NCI-H128 (cell line): Measurements from ENCODE around the gene RSRC2.
"Not testable (repeated sequence)": the region's sequence is repeated elsewhere in the genome, so short reads cannot be mapped to it uniquely, and the experiment has no call there.

Source experiments
- DNase-seq: peaks from one replicate; lab custom pipeline; 2025; ENCODE audit not compliant: unreplicated experiment; lab: John Stamatoyannopoulos, UW

RSRC2 gene

GRCh38 chr12:122486805-122487426 is 39.8 kb downstream of the RSRC2 start:
- no peak for DNase-seq

- not testable (repeated sequence) for DNase-seq
Measured at GRCh38 chr12:122486360-122486759, 40.4 kb downstream of the RSRC2 start.

DNA sequence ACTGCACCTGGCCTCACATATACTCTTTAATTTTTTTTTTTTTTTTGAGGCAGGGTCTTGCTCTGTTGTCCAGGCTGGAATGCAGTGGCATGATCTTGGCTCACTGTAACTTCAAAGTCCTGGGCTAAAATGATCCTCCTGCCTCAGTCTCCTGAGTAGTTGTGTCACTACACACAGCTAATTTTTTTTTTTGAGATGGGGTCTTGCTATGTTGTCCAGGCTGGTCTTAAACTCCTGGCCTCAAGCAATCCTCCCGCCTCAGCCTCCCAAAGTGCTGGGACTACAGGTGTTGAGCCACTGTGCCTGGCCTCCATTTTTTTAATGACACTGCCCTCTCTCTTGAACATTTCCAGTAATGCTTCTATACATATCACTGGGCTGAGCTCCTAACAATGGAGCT is 42.4 kb downstream of the RSRC2 start:
- DNase-seq, result not testable (repeated sequence)

DNA sequence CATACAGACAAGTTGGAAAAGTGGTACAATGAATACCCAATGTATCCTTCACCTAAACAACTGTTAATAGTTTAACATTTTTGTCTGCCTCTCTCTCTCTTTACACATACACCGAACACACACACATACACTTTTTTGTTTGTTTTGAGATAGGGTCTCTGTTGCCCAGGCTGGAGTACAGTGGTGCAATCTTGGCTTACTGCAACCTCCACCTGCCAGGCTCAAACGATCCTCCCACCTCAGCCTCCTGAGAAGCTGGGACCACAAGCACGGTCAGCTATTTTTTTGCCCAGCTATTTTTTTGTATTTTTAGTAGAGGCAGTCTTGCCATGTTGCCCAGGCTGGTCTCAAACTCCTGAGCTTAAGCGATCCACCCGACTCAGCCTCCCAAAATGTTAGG is 42.8 kb downstream of the RSRC2 start:
- no peak for DNase-seq

DNA sequence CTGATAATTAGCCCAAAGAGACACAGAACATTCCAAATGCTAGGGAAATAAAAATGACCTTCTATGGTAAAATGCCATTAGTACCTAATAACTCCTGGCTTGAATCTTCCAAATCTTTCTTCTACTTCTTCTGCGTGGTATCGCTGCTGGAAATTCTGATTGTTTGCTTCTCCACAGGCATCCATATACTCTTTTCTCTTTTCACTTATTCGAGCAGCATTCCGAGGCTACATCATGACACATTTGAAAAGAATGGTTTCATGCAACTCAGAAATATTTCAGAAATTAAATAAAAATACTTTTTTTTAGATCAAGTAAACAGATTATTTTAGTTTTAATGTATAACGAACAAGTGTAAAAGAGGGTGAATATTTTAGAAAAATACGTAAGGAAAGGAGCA is 44.9 kb downstream of the RSRC2 start:
- DNase-seq, result no peak

DNA sequence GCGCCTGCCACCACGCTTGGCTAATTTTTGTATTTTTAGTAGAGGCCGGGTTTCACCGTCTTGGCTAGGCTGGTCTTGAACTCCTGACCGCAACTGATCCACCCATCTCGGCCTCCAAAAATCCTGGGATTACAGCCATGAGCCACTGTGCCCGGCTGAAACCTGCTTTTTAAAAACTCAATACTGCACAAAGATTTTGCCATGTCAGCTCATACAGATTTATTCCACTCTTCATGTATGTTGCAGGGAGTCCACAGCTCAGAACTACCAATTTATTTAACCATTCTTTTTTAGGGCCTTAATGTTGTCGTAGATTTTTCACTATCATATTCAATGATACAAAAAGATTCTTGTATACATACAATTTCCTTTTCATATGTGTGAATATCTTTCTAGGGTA is 46.0 kb downstream of the RSRC2 start:
- DNase-seq, result no peak

GRCh38 chr12:122474324-122474716 is 52.4 kb downstream of the RSRC2 start:
- DNase-seq, result no peak

DNA sequence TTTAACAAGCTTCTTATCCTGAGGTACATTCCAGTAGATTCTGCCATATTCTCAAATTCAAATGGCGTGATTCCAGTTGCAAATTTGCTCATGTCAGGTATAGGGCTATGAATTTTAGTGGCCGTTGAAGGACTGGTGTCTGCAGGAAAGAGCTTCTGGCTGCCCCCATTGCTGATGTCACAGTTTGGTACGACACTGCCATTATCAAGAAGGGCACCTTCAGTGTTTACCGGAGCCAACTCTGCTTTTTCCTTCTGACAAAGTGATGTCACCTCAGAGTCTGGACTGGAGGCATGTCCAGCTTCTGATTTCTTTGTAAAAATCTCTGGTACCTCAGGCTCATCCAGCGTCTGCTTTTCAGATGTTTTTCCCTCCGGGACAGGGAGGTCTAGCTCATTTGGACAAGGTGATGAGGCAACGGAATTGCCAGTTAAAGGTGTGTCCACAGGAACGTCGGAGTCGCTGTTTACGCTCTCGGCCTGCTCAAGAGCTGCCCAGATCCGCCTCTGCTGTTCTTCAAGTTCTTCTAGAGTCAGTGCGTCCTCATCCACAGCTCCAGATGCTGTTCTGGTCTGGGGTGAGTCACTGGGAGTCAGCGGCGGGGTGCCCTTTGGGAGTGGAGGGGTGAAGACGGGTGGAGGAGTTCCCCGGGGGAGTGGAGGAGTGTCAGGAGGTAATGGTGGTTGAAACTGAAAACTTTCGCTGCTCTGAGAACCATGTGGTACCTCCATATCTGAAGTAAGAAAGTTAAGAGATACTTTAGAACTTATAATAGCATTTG is 53.0 kb downstream of the RSRC2 start:
- DNase-seq, result no peak

DNA sequence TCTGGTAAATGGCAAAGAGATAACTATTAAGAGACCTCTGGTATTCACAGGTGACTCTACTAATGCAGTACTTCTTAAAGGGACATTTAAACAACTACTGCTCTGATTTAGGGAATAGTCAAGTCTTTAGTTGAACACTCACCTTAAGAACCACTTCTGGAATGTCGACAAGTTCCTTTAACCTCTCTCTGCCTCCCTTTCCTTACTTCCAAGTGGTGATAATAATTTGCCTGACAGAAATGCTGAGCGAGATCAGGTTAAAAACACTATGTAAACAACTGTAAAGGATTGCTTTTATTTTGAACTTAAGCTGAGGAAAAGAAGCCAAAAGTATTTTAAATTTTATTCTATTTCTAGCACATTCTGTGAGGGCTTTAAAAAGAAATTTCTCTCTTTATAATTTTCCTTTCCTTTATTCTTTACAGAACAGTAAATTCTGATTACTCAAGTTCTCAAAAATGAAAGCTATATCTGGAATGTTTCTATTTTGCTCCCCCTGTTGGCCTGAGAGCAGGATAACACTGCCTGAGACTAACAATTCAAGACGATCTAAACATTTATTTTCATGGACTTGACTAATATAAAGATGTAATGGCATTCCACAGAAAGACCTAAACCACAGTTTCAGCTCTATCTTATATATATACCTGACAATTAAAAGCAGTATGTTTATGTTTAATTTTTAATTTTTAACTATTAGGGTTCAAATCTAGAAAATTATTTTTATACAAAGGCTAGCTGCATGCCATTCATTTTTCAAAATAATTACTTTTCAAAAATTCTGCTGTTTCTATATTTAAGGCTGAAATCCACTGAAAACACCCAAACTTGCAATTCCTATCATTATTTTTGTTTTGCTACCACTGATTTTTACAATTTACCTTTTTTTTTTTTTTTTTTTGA is 55.2 kb downstream of the RSRC2 start:
- peak; percentile 19 for DNase-seq

DNA sequence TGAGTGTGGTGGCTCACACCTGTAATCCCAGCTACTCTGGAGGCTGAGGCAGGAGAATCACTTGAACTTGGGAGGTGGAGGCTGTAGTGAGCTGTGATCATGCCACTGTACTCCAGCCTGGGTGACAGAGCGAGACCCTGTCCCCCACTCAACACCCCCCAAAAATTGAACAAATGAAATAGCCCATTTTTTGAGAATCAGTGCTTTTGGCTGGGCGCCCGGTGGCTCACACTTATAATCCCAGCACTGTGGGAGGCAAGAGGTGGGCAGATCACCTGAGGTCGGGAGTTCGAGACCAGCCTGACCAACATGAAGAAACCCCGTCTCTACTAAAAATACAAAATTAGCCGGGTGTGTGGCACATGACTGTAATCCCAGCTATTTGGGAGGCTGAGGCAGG is 56.2 kb downstream of the RSRC2 start:
- not testable (repeated sequence) for DNase-seq

- not testable (repeated sequence) for DNase-seq
Measured at GRCh38 chr12:122469856-122470255, 56.9 kb downstream of the RSRC2 start.

DNA sequence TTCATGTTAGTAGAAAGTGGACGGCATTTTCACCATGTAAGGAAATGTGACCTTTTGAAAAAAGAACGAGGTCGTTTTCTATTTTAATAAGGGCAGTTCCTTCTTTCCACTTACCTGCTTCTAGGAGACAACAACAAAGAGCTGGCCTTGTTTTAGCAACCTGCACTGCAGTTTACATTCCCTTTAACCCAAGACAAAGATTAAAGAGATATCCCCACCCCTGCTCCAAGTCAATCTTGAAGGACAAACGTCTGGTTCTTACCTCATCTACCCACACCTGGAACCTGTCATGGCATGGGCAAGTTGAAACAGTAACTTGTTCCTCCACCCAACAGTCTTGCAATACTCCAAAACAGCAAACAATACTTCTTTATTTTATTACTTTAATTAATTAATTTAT is 58.8 kb downstream of the RSRC2 start:
- no peak for DNase-seq

DNA sequence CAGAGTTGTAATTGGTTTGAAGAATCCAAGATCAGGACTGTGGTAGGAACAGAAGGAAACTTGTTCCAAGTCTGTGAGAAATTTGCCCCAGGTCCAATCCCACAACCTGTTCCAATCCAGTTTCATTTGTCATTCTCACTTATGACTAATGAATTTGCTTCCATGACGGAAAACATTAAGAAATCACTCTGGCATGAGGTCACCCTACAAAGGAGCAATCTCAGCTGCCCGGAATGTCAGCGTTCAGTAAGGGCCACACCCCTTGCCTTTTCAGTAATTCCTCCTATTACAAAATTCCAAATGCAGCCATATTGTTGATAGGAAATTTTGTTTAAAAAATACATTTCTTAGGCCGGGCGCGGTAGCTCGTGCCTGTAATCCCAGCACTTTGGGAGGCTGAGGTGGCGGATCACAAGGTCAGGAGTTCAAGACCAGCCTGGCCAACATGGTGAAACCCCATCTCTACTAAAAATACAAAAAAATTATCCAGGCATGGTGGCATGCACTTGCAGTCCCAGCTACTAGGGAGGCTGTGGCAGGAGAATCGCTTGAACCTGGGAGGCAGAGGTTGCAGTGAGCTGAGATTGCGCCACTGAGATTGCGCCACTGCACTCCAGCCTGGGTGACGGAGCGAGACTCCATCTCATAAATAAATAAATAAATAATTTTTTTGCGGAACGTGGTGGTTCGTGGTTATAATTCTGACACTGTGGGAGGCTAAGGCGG is 62.3 kb downstream of the RSRC2 start:
- DNase-seq, result not testable (repeated sequence)

GRCh38 chr12:122460641-122461040 is 66.1 kb downstream of the RSRC2 start:
- no peak for DNase-seq

- no peak for DNase-seq
Measured at GRCh38 chr12:122460061-122460460, 66.7 kb downstream of the RSRC2 start.

DNA sequence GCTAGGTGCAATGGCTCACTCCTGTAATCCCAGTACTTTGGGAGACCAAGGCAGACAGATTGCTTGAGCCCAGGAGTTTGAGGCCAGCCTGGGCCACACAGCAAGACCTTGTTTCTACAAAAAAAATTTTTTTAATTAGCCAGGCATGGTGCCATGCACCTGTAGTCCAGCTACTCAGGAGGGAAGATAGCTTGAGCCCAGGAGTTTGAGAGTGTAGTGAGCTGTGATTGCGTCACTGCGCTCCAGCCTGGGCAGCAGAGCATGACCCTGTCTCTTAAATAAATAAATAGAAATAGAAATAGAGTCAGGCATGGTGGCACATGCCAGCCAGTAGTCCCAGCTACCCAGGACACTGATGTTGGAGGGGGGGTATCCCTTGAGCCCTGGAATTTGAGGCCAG is 67.5 kb downstream of the RSRC2 start:
- no peak for DNase-seq

GRCh38 chr12:122458105-122459035 is 68.4 kb downstream of the RSRC2 start:
- no peak for DNase-seq

GRCh38 chr12:122457627-122458026 is 69.1 kb downstream of the RSRC2 start:
- DNase-seq, result no peak

DNA sequence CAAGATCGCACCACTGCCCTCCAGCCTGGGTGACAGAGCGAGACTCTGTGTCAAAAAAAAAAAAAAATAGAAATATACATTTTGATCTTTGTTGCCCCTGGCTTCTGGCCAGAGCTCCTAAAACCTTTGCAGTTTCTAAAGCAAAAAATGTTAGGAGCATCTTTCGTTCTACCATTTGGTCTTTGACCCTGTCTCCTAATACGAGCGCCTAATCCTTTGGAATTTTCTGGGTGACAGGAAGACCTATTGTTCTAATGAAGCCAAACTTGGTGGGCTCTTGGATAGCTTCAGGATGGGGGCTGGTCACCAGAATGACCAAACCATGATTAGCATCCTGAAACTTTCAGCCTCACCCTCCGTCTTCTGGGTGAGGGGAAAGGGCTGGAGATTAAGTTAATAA is 72.0 kb downstream of the RSRC2 start:
- no peak for DNase-seq

- no peak for DNase-seq
Measured at GRCh38 chr12:122454250-122454721, 72.5 kb downstream of the RSRC2 start.
